SJCRH30 (cell line): ENCODE results near the gene EEF2. TPM values are rescaled to one million over a fixed set of nuclear protein-coding genes. Genes with fewer than 3 reads are reported as not detected.
"Not testable (repeated sequence)": the region's sequence is repeated elsewhere in the genome, so short reads cannot be mapped to it uniquely, and the experiment has no call there.

Source experiments
- DNase-seq, 2 experiments: peaks; one replicate each; pipeline ENCODE4 v3.0.0-alpha.2; 2015 to 2020
- H3K27ac ChIP-seq: fragments of 250-450 bp; sonication (Bioruptor Pico); 2 replicates; pipeline ENCODE4 v1.5.1; 2020; ENCODE audit warnings: mild to moderate bottlenecking, moderate library complexity
- H3K27me3 ChIP-seq: fragments of 250-450 bp; sonication (Bioruptor Pico); 2 replicates; pipeline ENCODE4 v1.5.1; 2020; ENCODE audit warnings: mild to moderate bottlenecking, moderate library complexity
- H3K36me3 ChIP-seq: fragments of 250-450 bp; sonication (Bioruptor Pico); 2 replicates; pipeline ENCODE4 v1.5.1; 2020; ENCODE audit warnings: mild to moderate bottlenecking, moderate library complexity
- H3K4me1 ChIP-seq: fragments of 250-450 bp; sonication (Bioruptor Pico); 2 replicates; pipeline ENCODE4 v1.5.1; 2020; ENCODE audit warnings: mild to moderate bottlenecking, moderate library complexity
- H3K4me3 ChIP-seq: fragments of 250-450 bp; sonication (Bioruptor Pico); 2 replicates; pipeline ENCODE4 v1.5.1; 2020; ENCODE audit warnings: mild to moderate bottlenecking, moderate library complexity
- H3K9me3 ChIP-seq: fragments of 250-450 bp; sonication (Bioruptor Pico); replicated peaks from 2 replicates; pipeline ENCODE4 v1.5.1; 2020; ENCODE audit warnings: mild to moderate bottlenecking, moderate library complexity
- total RNA-seq: library from RNA; depleted of rRNA; stranded (reverse); fragments of >200 nt; shearing (Covaris generic); gene quantifications from 2 replicates; pipeline ENCODE4 v1.2.3, GENCODE V29; 2014

Gene EEF2
- total RNA-seq, 1 experiment from 2014 or later = 1,658 TPM

- H3K4me3 ChIP-seq, H3K27ac ChIP-seq, DNase-seq, H3K9me3 ChIP-seq, H3K27me3 ChIP-seq: not testable (repeated sequence)
- peaks cover 11% of the 10 kb centered on the region; the same call in 1 of the 2 replicates for H3K4me1 ChIP-seq
- H3K36me3 ChIP-seq = peaks cover 26% of the 10 kb centered on the region
These were observed 30.0 kb downstream of the EEF2 start for GRCh38 chr19:3955276-3955675.

- no peak overlapping the region for H3K4me3 ChIP-seq
- DNase-seq = no peak
- H3K27me3 ChIP-seq = no peaks in the 10 kb centered on the region
- H3K27ac ChIP-seq = no peak overlapping the region
- H3K4me1 ChIP-seq = peaks cover 16% of the 10 kb centered on the region; the same call in 1 of the 2 replicates
- H3K9me3 ChIP-seq = no peaks in the 10 kb centered on the region
- H3K36me3 ChIP-seq = peaks cover 22% of the 10 kb centered on the region
These were observed 31.2 kb downstream of the EEF2 start for GRCh38 chr19:3954107-3954506.

- H3K4me3 ChIP-seq, H3K27me3 ChIP-seq, DNase-seq, H3K9me3 ChIP-seq: not testable (repeated sequence)
- Histone ChIP-seq H3K27ac (peak overlapping the region; percentile 36; the same call in 1 of the 2 replicates), H3K36me3 (peaks cover 11% of the 10 kb centered on the region), H3K4me1 (peaks cover 16% of the 10 kb centered on the region; the same call in 1 of the 2 replicates)
These were observed 32.4 kb downstream of the EEF2 start for GRCh38 chr19:3952755-3953276.

GRCh38 chr19:3950871-3951861, 34.1 kb downstream of the EEF2 start:
- Histone ChIP-seq H3K27ac (peak overlapping the region; percentile 90), H3K4me3 (peak overlapping the region; percentile 57), H3K4me1 (peaks cover 16% of the 10 kb centered on the region; the same call in 1 of the 2 replicates), H3K9me3 (no peaks in the 10 kb centered on the region), H3K36me3 (peaks cover 1% of the 10 kb centered on the region), H3K27me3 (no peaks in the 10 kb centered on the region)
- peak; percentile 88 to 91 for DNase-seq

- peak; percentile 47 to 59 for DNase-seq
- Histone ChIP-seq H3K27ac (peak overlapping the region; percentile 90), H3K27me3 (no peaks in the 10 kb centered on the region), H3K36me3 (no peaks in the 10 kb centered on the region), H3K4me3 (peak overlapping the region; percentile 57), H3K9me3 (no peaks in the 10 kb centered on the region), H3K4me1 (peaks cover 16% of the 10 kb centered on the region; the same call in 1 of the 2 replicates)
These were observed 35.0 kb downstream of the EEF2 start for GRCh38 chr19:3949997-3950859.

GRCh38 chr19:3949294-3949693, 36.0 kb downstream of the EEF2 start:
- Histone ChIP-seq H3K4me1 (peaks cover 16% of the 10 kb centered on the region; the same call in 1 of the 2 replicates), H3K36me3 (no peaks in the 10 kb centered on the region), H3K9me3 (no peaks in the 10 kb centered on the region), H3K27me3 (no peaks in the 10 kb centered on the region), H3K4me3 (no peak overlapping the region), H3K27ac (peak overlapping the region; percentile 90; the same call in 1 of the 2 replicates)
- no peak for DNase-seq

GRCh38 chr19:3947316-3947933, 37.8 kb downstream of the EEF2 start:
- H3K27ac ChIP-seq, DNase-seq, H3K36me3 ChIP-seq, H3K9me3 ChIP-seq, H3K4me1 ChIP-seq, H3K27me3 ChIP-seq, H3K4me3 ChIP-seq: not testable (repeated sequence)

- H3K27ac ChIP-seq = no peak overlapping the region
- no peak overlapping the region for H3K4me3 ChIP-seq
- no peaks in the 10 kb centered on the region for H3K27me3 ChIP-seq
- H3K4me1 ChIP-seq = peaks cover 5% of the 10 kb centered on the region; the same call in 1 of the 2 replicates
- DNase-seq = no peak
- no peaks in the 10 kb centered on the region for H3K9me3 ChIP-seq
- H3K36me3 ChIP-seq = no peaks in the 10 kb centered on the region
These were observed 39.4 kb downstream of the EEF2 start for GRCh38 chr19:3945838-3946237.

DNA sequence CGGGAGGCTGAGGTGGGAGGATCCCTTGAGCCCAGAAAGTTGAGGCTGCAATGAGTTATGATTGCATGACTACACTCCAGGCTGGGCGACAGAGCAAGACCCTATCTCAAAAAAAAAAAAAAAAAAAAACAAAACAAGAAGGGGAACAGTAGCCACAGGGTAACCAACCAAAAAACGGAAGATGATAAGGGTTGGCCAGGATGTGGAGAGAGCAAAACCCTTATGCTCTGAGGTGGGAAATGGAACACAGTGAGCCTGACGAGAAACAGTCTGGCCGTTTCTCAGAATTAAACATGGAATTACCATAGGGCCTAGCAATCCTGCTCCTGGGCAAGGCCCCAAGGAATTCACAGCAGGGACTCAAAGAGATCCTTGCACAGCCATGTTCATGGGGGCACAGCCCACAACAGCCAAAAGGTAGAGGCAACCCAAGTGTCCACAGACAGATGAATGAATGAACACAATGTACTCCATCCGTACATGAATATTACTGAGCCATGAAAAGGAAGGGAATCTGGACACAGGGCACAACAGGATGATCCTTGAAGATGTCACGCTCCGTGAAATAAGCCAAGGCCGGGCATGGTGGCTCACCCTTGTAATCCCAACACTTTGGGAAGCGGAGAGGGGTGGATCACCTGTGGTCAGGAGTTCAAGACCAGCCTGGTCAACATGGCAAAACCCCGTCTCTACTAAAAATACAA, 41.1 kb downstream of the EEF2 start:
- Histone ChIP-seq H3K4me1 (no peaks in the 10 kb centered on the region), H3K27ac (no peak overlapping the region), H3K9me3 (no peaks in the 10 kb centered on the region), H3K36me3 (no peaks in the 10 kb centered on the region), H3K27me3 (no peaks in the 10 kb centered on the region), H3K4me3 (no peak overlapping the region)
- no peak for DNase-seq

- no peak overlapping the region for H3K27ac ChIP-seq
- H3K4me1 ChIP-seq = no peaks in the 10 kb centered on the region
- no peaks in the 10 kb centered on the region for H3K36me3 ChIP-seq
- DNase-seq = no peak
- no peaks in the 10 kb centered on the region for H3K9me3 ChIP-seq
- no peak overlapping the region for H3K4me3 ChIP-seq
- H3K27me3 ChIP-seq = no peaks in the 10 kb centered on the region
These were observed 42.4 kb downstream of the EEF2 start for GRCh38 chr19:3942790-3943409.

DNA sequence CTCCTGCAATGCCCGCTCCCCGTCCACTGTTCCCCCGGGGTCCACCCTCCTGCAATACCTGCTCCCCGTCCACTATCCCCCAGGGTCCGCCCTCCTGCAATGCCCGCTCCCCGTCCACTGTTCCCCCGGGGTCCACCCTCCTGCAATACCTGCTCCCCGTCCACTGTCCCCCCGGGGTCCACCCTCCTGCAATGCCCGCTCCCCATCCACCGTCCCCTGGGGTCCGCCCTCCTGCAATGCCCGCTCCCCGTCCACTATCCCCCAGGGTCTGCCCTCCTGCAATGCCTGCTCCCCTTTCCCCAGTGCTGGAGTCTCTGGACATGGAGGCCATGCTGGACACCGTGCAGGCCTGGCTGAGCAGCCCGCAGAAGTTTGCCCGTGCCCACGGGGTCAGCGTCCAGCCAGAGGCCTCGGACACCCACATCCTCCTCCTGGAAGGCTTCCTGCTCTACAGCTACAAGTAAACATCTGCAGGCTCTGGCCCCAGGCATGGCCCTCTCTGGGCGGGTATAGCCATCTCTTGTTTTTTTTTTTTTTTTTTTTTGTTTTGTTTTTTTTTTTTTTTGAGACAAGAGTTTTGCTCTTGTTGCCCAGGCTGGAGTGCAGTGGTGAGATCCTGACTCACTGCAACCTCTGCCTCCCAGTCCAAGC, 46.8 kb downstream of the EEF2 start:
- not testable (repeated sequence) for H3K27me3 ChIP-seq, H3K4me3 ChIP-seq, H3K36me3 ChIP-seq, DNase-seq, H3K4me1 ChIP-seq, H3K9me3 ChIP-seq, H3K27ac ChIP-seq

DNA sequence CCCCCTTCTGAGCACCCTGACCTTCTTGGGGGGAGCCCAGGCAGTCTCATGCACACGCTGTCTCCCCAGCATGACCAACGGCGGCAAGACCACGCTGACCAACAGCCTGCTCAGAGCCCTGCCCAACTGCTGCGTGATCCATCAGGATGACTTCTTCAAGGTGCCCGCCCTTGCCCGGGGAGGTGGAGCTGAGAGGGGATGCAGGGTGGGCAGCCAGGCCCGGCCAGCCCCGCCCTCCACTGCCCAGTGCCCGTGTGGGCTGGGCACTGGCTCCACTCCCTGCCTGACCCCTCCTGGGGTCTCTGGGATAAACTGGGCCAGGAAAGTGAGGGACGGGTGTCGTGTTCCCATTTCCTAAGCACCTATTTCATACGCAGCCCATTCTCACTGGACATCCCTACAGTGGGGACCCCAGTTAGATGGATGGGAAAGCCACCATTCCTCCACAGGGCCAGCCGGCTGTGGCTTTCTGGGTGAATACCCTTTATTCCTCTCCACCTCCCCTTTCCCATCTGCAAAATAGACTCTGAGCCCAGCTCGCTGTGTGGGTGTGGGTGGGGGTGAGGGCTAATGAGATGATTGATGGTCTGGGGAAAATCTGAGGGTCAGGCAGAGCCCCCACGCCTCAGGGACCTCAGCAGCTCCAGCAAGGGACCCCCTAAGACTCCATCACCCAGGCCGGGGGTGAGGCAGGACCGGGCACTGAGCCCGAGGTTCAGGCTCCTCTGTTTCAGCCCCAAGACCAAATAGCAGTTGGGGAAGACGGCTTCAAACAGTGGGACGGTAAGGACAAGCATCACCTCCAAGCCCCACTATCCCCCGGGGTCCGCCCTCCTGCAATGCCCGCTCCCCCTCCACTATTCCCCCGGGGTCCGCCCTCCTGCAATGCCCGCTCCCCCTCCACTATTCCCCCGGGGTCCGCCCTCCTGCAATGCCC, 48.5 kb downstream of the EEF2 start:
- H3K27me3 ChIP-seq = no peaks in the 10 kb centered on the region
- no peaks in the 10 kb centered on the region for H3K9me3 ChIP-seq
- no peaks in the 10 kb centered on the region for H3K36me3 ChIP-seq
- H3K4me1 ChIP-seq = peaks cover 5% of the 10 kb centered on the region
- no peak overlapping the region for H3K27ac ChIP-seq
- no peak for DNase-seq
- H3K4me3 ChIP-seq = no peak overlapping the region
